PFSK-1 (cell line): ENCODE measurements around the gene VGLL3.

ENCODE experiments used
- FOXP2 ChIP-seq: optimal IDR thresholded peaks from 2 replicates; pipeline ENCODE3; 2011; ENCODE audit warnings: borderline replicate concordance, control low read depth, inconsistent platforms; ENCODE audit not compliant: insufficient read depth; ENCODE audit errors: extremely low read length, extremely low read depth
- POLR2AphosphoS5 ChIP-seq: IDR thresholded peaks from 2 replicates; pipeline ENCODE4 v1.6.1; 2012; ENCODE audit warnings: low read depth, mild to moderate bottlenecking, control low read depth, low read length, moderate library complexity
- REST ChIP-seq, 2 experiments: IDR thresholded peaks; 2 replicates each; pipeline versions ENCODE4 v1.6.1 to v1.8.0; 2011 to 2012; ENCODE audit warnings: low read depth in 2 of 2, low read length in 2 of 2, control low read depth in 1 of 2, inconsistent platforms in 1 of 2, mild to moderate bottlenecking in 1 of 2, moderate library complexity in 1 of 2; ENCODE audit not compliant: insufficient read depth in 1 of 2
- SIN3A ChIP-seq: IDR thresholded peaks from 2 replicates; pipeline ENCODE4 v1.6.1; 2012; ENCODE audit warnings: mild to moderate bottlenecking, low read length, moderate library complexity, borderline replicate concordance; ENCODE audit not compliant: insufficient read depth
- TAF1 ChIP-seq: IDR thresholded peaks from 2 replicates; pipeline ENCODE4 v1.6.1; 2012; ENCODE audit warnings: low read length, control low read depth, borderline replicate concordance; ENCODE audit not compliant: insufficient read depth

VGLL3 gene

DNA sequence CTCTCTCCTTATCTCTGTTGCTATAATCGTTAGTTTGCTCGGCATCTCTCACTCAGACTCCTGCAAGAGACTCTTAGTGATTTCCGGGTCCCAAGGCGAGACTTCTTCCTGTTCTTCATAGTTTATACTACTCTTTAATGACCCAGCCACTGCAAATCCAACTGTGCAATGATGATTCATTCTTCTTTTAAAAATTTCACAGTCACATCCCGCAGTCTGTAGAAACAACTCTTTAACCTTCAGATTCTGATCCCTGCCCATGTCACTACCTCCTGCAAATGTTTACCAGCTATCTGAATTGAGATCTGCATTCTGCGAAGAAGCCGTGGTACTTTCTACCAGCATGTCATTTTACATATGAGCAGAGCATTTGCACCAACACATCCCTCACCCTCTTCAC, 2.8 kb upstream of the VGLL3 start:
- no peak for TF ChIP-seq SIN3A
- TF ChIP-seq TAF1, result no peak
- no peak for TF ChIP-seq FOXP2
- no peak for TF ChIP-seq REST (IDR thresholded peaks at IDR 0.05; ENCODE audit: insufficient read depth in 1 of 2, low read depth in 2 of 2, low read length in 2 of 2)
- no peak for TF ChIP-seq POLR2AphosphoS5

DNA sequence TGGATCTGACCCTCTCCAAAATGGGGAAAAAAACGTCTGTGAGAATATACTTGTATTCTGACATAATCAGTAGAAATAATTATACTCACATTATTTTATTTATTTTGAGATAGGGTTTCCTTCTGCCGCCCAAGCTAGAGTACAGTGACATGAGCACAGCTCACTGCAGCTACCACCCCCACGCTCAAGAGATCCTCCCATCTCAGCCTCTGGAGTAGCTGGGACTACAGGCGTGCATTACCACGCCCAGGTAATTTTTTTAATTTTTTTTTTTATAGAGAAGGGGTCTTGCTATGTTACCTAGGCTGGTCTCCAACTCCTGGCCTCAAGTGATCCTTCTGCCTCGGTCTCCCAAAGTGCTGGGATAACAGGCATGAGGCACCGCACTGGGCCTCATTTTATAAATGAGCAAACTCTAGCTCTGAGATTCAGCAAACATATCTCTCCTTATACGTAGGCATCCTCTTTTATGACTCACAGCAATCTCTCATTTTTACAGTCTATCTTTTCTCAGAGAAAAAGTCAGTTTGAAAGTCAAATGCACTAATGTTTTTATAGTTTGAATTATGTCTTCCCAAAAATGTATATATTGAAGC, 989 bp upstream of the VGLL3 start:
- no peak for TF ChIP-seq REST (IDR thresholded peaks at IDR 0.05; ENCODE audit: insufficient read depth in 1 of 2, low read depth in 2 of 2, low read length in 2 of 2)
- TF ChIP-seq FOXP2, result no peak
- TF ChIP-seq POLR2AphosphoS5, result no peak
- TF ChIP-seq SIN3A, result no peak
- TF ChIP-seq TAF1, result no peak

GRCh38 chr3:86991482-86991815, 500 bp upstream of the VGLL3 start:
- TF ChIP-seq SIN3A (no peak), TAF1 (no peak), FOXP2 (no peak), POLR2AphosphoS5 (no peak), REST (IDR thresholded peaks at IDR 0.05; ENCODE audit: insufficient read depth in 1 of 2, low read depth in 2 of 2, low read length in 2 of 2) (no peak)

- TF ChIP-seq TAF1, result no peak
- no peak for TF ChIP-seq REST (IDR thresholded peaks at IDR 0.05; ENCODE audit: insufficient read depth in 1 of 2, low read depth in 2 of 2, low read length in 2 of 2)
- no peak for TF ChIP-seq POLR2AphosphoS5
- no peak for TF ChIP-seq SIN3A
- TF ChIP-seq FOXP2, result no peak
Measured at GRCh38 chr3:86990012-86990733, 776 bp downstream of the VGLL3 start.
